Hematopoietic multipotent progenitor cell treated with erythropoietin and hydrocortisone succinate and interleukin-3 and kit ligand, for 15 days (in vitro differentiated cells): ENCODE results near the gene MYOZ1.
"Not testable (repeated sequence)": the region's sequence is repeated elsewhere in the genome, so short reads cannot be mapped to it uniquely, and the experiment has no call there.

Experiments used
- DNase-seq: peaks from one replicate; pipeline ENCODE4 v3.0.0-alpha.2; 2015; ENCODE audit warnings: low spot score

The MYOZ1 gene

GRCh38 chr10:73641328-73642060 lies at the start of gene MYOZ1:
MYOZ1 (minus strand) TSS chr10:73641474; CDS start chr10:73640017, 1,457 bp downstream.
- DNase-seq, result no peak

DNA sequence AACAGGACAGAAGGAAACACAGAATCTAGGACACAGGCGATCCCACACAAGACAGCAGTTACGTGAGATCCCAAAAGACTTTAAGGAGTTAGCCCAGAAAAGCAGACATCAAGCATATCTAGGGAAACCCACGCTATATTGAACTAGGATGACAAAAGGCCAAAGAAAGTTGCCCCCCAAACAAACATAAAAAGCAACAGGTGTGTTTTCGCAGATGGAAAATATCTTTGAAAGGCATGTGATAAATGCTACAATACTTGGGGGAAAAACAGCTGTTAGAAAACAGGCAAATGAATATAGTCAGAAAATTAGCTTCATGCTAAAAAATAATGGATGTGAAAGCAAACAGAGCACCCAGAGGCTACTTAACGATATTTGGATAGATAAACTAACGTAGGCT lies 49.5 kb upstream of the MYOZ1 start:
- not testable (repeated sequence) for DNase-seq

- DNase-seq, result not testable (repeated sequence)
Measured at GRCh38 chr10:73689596-73689995, 48.3 kb upstream of the MYOZ1 start.

DNA sequence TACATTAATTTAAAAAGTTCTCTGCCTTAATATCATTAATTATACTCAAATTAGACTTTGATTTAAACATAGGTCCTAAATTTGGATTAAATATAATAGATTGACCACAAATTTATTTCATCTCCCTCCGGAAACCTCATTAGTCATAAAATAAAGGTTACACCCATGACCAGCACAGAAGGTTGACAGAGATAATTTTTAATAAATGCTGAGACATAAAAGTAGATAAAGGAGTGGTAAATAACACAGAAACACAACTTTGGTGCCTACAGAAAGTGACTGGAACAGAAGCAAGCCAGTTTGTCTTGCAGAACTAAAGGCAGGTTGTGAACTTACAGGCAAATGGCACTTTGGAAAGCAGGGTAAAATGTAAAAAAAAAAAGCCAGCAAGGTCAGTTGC lies 46.4 kb upstream of the MYOZ1 start:
- DNase-seq, result peak; percentile 80

DNA sequence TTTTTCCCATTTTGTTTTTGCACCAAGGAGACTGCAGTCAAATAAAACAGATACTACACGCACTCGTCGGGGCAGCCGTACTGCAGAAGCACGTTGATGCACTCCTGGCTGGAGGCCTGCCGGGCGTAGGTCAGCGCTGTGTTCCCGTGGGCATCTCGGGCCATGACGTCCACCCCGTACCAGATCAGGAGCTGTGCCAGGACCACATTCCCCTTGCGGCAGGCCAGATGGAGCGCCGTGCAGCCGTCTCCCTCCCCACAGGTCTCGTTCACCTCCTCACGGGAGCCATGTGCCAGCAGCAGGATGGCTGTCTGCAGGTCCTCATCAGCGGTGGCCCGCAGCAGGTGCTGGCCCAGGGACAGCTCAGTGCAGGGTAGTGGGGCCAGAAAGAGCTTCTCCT lies 33.3 kb upstream of the MYOZ1 start:
- not testable (repeated sequence) for DNase-seq

- not testable (repeated sequence) for DNase-seq
Measured at GRCh38 chr10:73668378-73668777, 27.1 kb upstream of the MYOZ1 start.

DNA sequence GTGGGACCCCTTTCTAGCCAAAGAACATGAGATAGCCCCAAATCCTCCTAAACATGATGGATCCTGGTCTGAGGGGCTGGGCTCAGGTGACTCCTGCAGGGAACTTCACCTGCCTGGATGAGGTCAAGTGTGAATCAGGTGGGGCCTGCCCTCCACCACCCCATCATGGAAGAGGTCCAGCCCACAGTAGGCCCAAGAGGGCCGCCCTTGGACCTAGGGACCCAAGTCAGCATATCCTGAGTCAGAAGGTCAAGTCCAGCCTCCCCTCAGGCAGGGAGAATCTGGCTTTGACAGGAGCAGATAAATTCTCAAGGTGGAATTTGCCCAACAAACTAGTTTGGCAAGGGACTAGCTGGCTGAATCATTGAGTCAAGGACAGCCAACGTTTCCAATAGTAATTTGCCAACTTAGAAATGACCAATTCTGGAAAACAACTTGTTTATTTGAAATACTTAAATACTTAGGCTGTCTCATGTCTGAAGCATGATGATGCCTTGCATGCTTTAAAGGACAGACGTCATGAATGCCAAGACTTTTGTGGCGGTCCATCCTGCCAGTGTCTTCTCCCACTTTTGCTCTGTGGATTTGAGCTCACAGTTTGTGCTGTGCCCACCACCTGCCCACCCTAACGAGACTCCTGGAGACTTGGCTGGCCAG lies 25.0 kb upstream of the MYOZ1 start:
- DNase-seq, result not testable (repeated sequence)

- not testable (repeated sequence) for DNase-seq
Measured at GRCh38 chr10:73665581-73665980, 24.3 kb upstream of the MYOZ1 start.

DNA sequence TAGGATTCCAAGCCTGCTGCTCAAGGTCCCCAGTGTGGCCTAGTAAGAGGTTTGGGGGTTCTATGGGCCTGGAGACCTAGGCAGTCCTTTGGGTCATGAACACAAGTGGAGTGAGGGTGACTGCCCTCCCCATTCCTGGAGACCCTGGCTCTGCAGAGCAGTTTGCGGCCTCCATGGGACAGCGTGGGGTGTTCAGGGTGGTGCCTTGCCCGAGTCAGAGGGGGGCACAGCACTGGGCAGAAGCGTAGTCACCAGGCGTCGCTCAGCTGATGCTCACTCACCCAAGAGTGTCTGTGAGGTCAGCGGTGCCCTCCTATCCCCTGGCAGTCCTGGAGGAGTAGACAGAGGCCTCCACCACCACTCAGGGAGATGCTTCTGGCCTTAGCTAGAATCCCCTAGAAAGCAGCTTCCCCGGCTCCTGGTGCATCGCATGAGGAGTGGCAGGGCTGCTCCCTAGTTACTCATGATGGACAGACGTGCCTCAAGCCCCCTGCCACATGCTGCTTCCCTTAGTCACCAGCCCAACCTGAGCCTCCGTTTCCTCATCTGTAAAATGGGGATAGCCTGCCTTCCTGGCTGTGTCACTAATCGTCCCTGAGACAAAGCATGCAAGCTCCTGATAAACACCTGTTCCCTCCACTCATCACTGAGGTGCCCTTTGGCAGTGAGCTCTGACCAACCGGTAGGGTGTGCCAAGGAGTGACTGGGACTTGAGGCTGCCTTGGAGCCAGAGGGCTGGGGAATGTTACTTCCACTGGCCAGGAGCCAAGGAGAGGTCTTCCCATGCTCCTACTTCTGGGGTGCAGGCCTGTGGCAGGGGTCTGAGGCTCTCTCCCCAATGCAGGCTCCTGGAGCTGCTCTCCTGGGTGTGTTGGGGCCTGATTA lies 23.1 kb upstream of the MYOZ1 start:
- peak; percentile 38 for DNase-seq

GRCh38 chr10:73663621-73664020 lies 22.3 kb upstream of the MYOZ1 start:
- not testable (repeated sequence) for DNase-seq

DNA sequence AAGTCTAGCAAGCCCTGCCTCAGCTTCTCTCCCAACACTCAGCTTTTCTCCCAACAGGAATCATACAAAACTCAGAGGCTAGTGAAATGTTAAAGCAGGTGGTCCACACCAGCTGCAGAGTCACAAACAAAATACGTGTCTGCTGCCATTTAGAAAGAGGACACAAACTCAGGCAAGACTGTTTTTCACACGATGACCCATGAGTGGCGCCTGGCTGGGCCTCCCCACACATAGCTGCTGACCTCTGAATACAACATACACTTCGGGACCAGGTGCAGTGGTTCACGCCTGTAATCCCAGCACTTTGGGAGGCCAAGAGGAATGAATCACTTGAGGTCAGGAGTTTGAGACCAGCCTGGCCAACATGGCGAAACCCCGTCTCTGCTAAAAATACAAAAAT lies 21.4 kb upstream of the MYOZ1 start:
- DNase-seq, result not testable (repeated sequence)

- DNase-seq, result no peak
Measured at GRCh38 chr10:73655990-73656298, 14.7 kb upstream of the MYOZ1 start, which contains the start of gene SYNPO2L. SYNPO2L (minus strand) TSS chr10:73656029; CDS start chr10:73655922, 107 bp downstream.

- peak; percentile 59 for DNase-seq
Measured at GRCh38 chr10:73655257-73655989, 14.1 kb upstream of the MYOZ1 start.

DNA sequence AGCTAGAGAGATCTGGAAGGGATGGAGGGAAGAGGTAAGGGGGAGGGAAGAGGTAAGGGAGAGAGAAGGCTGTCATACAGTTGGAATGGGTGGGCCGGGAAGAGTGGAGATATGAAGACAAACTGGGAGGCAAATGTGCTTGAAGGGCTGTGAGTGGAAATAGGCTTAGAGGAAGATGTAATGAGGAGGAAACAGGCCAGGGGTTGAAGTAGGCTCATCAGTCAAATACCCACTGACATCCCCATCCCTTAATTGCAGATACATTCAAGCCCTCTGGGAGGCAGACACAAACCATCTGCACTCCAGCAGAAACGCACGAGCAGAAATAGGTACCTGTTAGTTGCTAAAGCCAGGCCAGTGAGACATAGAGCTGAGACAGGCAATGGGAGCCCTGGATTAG lies 12.4 kb upstream of the MYOZ1 start:
- DNase-seq, result peak; percentile 61

DNA sequence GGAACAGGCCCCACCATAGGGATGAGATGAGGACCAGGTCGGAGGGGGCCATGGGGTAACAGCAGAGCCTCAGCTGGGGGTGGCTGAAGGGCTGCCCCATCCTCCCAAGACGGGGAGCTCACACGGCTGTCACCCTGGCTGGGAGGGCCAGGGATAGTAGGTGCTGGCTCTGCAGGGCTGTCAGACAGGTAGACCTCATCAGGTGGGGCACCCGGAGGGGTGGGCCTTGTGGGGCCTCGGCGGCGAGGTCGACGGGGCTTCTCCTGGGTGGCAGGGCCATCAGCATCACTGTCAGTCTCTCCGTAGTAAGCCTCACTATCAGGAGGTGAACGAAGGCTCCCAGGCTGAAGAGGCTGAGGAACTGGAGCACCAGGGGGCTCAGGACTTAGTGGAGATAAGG lies 11.9 kb upstream of the MYOZ1 start:
- no peak for DNase-seq

- no peak for DNase-seq
Measured at GRCh38 chr10:73650537-73651331, 9.5 kb upstream of the MYOZ1 start.

DNA sequence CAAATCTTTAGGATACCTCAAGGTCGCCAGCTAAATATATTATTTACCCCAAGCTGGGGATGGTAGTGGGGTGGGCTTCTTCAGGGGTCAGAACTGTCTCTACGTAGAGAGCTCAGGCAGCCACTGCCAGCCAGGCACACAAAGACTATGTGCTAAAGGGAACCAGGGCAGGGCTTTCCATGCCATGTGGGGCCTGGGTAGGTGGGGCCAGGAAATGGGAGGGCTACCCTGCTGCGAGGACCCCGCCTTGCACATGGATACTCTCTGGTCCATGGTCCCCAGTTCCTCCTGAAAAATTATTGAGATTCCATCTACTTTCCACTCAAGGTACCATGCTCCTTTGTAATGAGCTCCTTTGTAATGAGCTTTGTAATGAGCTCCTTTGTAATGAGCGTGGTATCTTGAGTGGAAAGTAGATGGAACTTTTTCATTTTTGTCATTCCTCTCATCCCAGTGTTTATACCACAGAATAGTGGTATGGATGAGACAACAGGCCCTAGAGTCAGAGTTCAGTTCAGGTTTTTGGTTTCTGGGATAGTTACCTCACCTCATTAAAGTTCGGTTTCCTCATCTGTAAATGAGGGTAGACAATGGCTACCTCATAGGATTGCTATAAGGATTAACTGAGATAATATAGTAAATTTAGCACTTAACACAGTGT lies 8.7 kb upstream of the MYOZ1 start:
- no peak for DNase-seq

GRCh38 chr10:73648975-73649829 lies 7.9 kb upstream of the MYOZ1 start:
- DNase-seq, result no peak

- no peak for DNase-seq
Measured at GRCh38 chr10:73647875-73648651, 6.8 kb upstream of the MYOZ1 start.
